H1 (cell line): ENCODE data around the gene MACROH2A1. TPM values are rescaled to one million over a fixed set of nuclear protein-coding genes. Genes with fewer than 3 reads are reported as not detected.

Source experiments
- CTCF ChIA-PET: fragments of 300-600 bp; sonication (Branson Sonifier 250); formaldehyde crosslinking; loops from one replicate; lab custom pipeline; 2021; ENCODE audit not compliant: partially characterized antibody; lab: Charles Lee
- POLR2A ChIA-PET: fragments of 300-600 bp; sonication (Branson Sonifier 250); formaldehyde crosslinking; loops from one replicate; lab custom pipeline; 2021; ENCODE audit warnings: inconsistent platforms; ENCODE audit not compliant: partially characterized antibody; lab: Charles Lee
- DNase-seq, 2 experiments: peaks; one replicate each; pipeline versions ENCODE4 v3.0.0 to v3.0.0-alpha.2; 2010 to 2022; ENCODE audit warnings: low spot score in 2 of 2, low read depth in 1 of 2, mixed read lengths in 1 of 2
- FAIRE-seq: peaks from 2 replicates; lab custom pipeline; 2011; peaks lifted over from hg19 to GRCh38; lab: Jason Lieb, UNC
- H2AFZ ChIP-seq: 2 replicates; pipeline ENCODE4 v1.8.1; 2012; ENCODE audit warnings: low read length, inconsistent platforms
- H2AK5ac ChIP-seq: 2 replicates; pipeline ENCODE4 v1.6.1; 2013; ENCODE audit warnings: low read depth, low read length
- H2BK120ac ChIP-seq: replicated peaks from 2 replicates; pipeline ENCODE3; 2013; ENCODE audit warnings: low read depth, low read length, inconsistent platforms
- H2BK12ac ChIP-seq: 2 replicates; pipeline ENCODE4 v1.6.1; 2013; ENCODE audit warnings: low read depth, low read length
- H2BK15ac ChIP-seq: 2 replicates; pipeline ENCODE4 v1.6.1; 2013; ENCODE audit warnings: low read length
- H2BK20ac ChIP-seq: 2 replicates; pipeline ENCODE4 v1.6.1; 2013; ENCODE audit warnings: low read length
- H2BK5ac ChIP-seq: 2 replicates; pipeline ENCODE4 v1.6.1; 2013; ENCODE audit warnings: low read depth, low read length
- H3K14ac ChIP-seq: 2 replicates; pipeline ENCODE4 v1.6.1; 2013; ENCODE audit warnings: inconsistent platforms; ENCODE audit not compliant: insufficient read length
- H3K18ac ChIP-seq: 2 replicates; pipeline ENCODE4 v1.6.1; 2013; ENCODE audit warnings: low read length; ENCODE audit errors: extremely low read depth
- H3K23ac ChIP-seq: 2 replicates; pipeline ENCODE4 v1.6.1; 2013; ENCODE audit warnings: inconsistent platforms; ENCODE audit not compliant: insufficient read length
- H3K23me2 ChIP-seq: 2 replicates; pipeline ENCODE4 v1.6.1; 2013; ENCODE audit warnings: low read depth, low read length
- H3K27ac ChIP-seq: 2 replicates; pipeline ENCODE4 v1.6.1; 2011; ENCODE audit warnings: low read depth, low read length, inconsistent platforms
- H3K27me3 ChIP-seq, 4 experiments: replicated peaks in 1 of 4; 1 replicate in 1 of 4; 2 replicates in 3 of 4; pipeline versions ENCODE4 v1.6.1 to v1.8.1; 2011 to 2013; ENCODE audit warnings: low read length in 3 of 4, mild to moderate bottlenecking in 3 of 4, inconsistent platforms in 2 of 4, mixed read lengths in 2 of 4, moderate library complexity in 1 of 4; ENCODE audit not compliant: control insufficient read depth in 3 of 4, insufficient read depth in 3 of 4; ENCODE audit errors: extremely low read depth in 1 of 4
- H3K36me3 ChIP-seq, 4 experiments: 2 replicates each; pipeline versions ENCODE4 v1.6.1 to v1.8.1; 2011 to 2013; ENCODE audit warnings: mild to moderate bottlenecking in 4 of 4, low read length in 3 of 4, moderate library complexity in 2 of 4, control low read depth in 1 of 4, inconsistent platforms in 1 of 4; ENCODE audit not compliant: insufficient read depth in 4 of 4, control insufficient read depth in 2 of 4
- H3K4ac ChIP-seq: replicated peaks from 2 replicates; pipeline ENCODE3; 2013; ENCODE audit warnings: low read length, low read depth, mixed read lengths, inconsistent platforms; ENCODE audit not compliant: insufficient read length
- H3K4me1 ChIP-seq, 4 experiments: replicated peaks in 1 of 4; 1 replicate in 1 of 4; 2 replicates in 3 of 4; pipeline versions ENCODE4 v1.6.1 to v1.8.1; 2011 to 2013; ENCODE audit warnings: low read length in 3 of 4, inconsistent platforms in 2 of 4, mixed read lengths in 1 of 4; ENCODE audit not compliant: insufficient read depth in 4 of 4, control insufficient read depth in 3 of 4
- H3K4me2 ChIP-seq, 2 experiments: 2 replicates each; pipeline versions ENCODE4 v1.6.1 to v1.8.1; 2011 to 2013; ENCODE audit warnings: low read depth in 2 of 2, low read length in 2 of 2, control low read depth in 1 of 2, inconsistent platforms in 1 of 2, mild to moderate bottlenecking in 1 of 2; ENCODE audit not compliant: insufficient read depth in 1 of 2
- H3K4me3 ChIP-seq, 4 experiments: fragments of 200-600, 300-600 bp in 1 of 4; sonication (generic), shearing (Covaris generic), sonication (Bioruptor Twin) in 1 of 4; 2 replicates each; pipeline versions ENCODE4 v1.5.1 to v1.8.1; 2011 to 2016; ENCODE audit warnings: low read length in 4 of 4, low read depth in 3 of 4, control low read depth in 2 of 4, inconsistent platforms in 2 of 4, mild to moderate bottlenecking in 2 of 4, mixed read lengths in 1 of 4, moderate library complexity in 1 of 4; ENCODE audit not compliant: insufficient read depth in 2 of 4; ENCODE audit errors: extremely low read depth in 1 of 4
- H3K56ac ChIP-seq: replicated peaks from 2 replicates; pipeline ENCODE3; 2013; ENCODE audit warnings: low read depth, mild to moderate bottlenecking, mixed read lengths, low read length, inconsistent platforms; ENCODE audit not compliant: insufficient read length
- H3K79me1 ChIP-seq: 2 replicates; pipeline ENCODE4 v1.6.1; 2013; ENCODE audit warnings: low read depth, low read length, control low read depth
- H3K79me2 ChIP-seq, 2 experiments: 2 replicates each; pipeline versions ENCODE4 v1.6.1 to v1.8.1; 2012 to 2013; ENCODE audit warnings: low read length in 2 of 2, mild to moderate bottlenecking in 2 of 2, inconsistent platforms in 1 of 2; ENCODE audit not compliant: insufficient read depth in 2 of 2, control insufficient read depth in 1 of 2
- H3K9ac ChIP-seq, 4 experiments: replicated peaks in 1 of 4; 1 replicate in 1 of 4; 2 replicates in 3 of 4; pipeline versions ENCODE4 v1.6.1 to v1.8.1; 2011 to 2013; ENCODE audit warnings: low read depth in 3 of 4, low read length in 3 of 4, control low read depth in 2 of 4, mild to moderate bottlenecking in 2 of 4, moderate library complexity in 2 of 4, inconsistent platforms in 1 of 4; ENCODE audit errors: extremely low read depth in 1 of 4
- H3K9me3 ChIP-seq, 2 experiments: 2 replicates each; pipeline versions ENCODE4 v1.6.1 to v1.8.1; 2012 to 2013; ENCODE audit warnings: mild to moderate bottlenecking in 2 of 2, moderate library complexity in 2 of 2, control low read depth in 1 of 2, inconsistent platforms in 1 of 2, low read depth in 1 of 2, low read length in 1 of 2, mixed read lengths in 1 of 2; ENCODE audit not compliant: insufficient read depth in 2 of 2
- H4K20me1 ChIP-seq, 2 experiments: replicated peaks in 1 of 2; 2 replicates each; pipeline versions ENCODE3 to v1.8.1; 2011 to 2013; ENCODE audit warnings: inconsistent platforms in 2 of 2, low read length in 2 of 2, mild to moderate bottlenecking in 1 of 2; ENCODE audit not compliant: insufficient read depth in 2 of 2, control insufficient read depth in 1 of 2
- H4K5ac ChIP-seq: 2 replicates; pipeline ENCODE4 v1.6.1; 2013; ENCODE audit warnings: low read length, low read depth, mixed read lengths, inconsistent platforms; ENCODE audit not compliant: insufficient read length
- H4K8ac ChIP-seq: 2 replicates; pipeline ENCODE4 v1.8.0; 2013; ENCODE audit warnings: mild to moderate bottlenecking, moderate library complexity, low read length, inconsistent platforms; ENCODE audit not compliant: insufficient read depth; ENCODE audit errors: extremely low read depth
- H4K91ac ChIP-seq: replicated peaks from 2 replicates; pipeline ENCODE3; 2013; ENCODE audit warnings: low read length, mixed read lengths, inconsistent platforms; ENCODE audit not compliant: insufficient read length
- BACH1 ChIP-seq: IDR thresholded peaks from 2 replicates; pipeline ENCODE4 v1.6.1; 2012; ENCODE audit warnings: low read length, improper control_type of control experiment
- CHD1 ChIP-seq: IDR thresholded peaks from 2 replicates; pipeline ENCODE4 v1.6.1; 2012; ENCODE audit warnings: low read depth, low read length, improper control_type of control experiment
- EGR1 ChIP-seq: IDR thresholded peaks from 2 replicates; pipeline ENCODE4 v1.6.1; 2011; ENCODE audit warnings: low read depth, low read length, borderline replicate concordance
- FOSL1 ChIP-seq: IDR thresholded peaks from 2 replicates; pipeline ENCODE4 v1.6.1; 2011; ENCODE audit warnings: mild to moderate bottlenecking, low read depth, low read length, moderate library complexity; ENCODE audit not compliant: insufficient read depth
- JUN ChIP-seq: IDR thresholded peaks from 2 replicates; pipeline ENCODE4 v1.6.1; 2011; ENCODE audit warnings: low read depth, mild to moderate bottlenecking, improper control_type of control experiment, low read length
- JUND ChIP-seq: IDR thresholded peaks from 2 replicates; pipeline ENCODE4 v1.6.1; 2011; ENCODE audit warnings: mild to moderate bottlenecking, improper control_type of control experiment, low read length
- RAD21 ChIP-seq, 2 experiments: IDR thresholded peaks in 1 of 2; conservative IDR thresholded peaks in 1 of 2; 2 replicates each; pipeline ENCODE4 v1.6.1; 2011; ENCODE audit warnings: low read depth in 2 of 2, low read length in 2 of 2, improper control_type of control experiment in 1 of 2, inconsistent platforms in 1 of 2, mild to moderate bottlenecking in 1 of 2, moderate library complexity in 1 of 2
- SUZ12 ChIP-seq: fragments of 200-600 bp; sonication (generic); IDR thresholded peaks from 2 replicates; pipeline ENCODE4 v1.6.1; 2012; ENCODE audit warnings: mild to moderate bottlenecking, inconsistent platforms, low read length, moderate library complexity, mixed read lengths
- TEAD4 ChIP-seq: IDR thresholded peaks from 2 replicates; pipeline ENCODE4 v1.6.1; 2012; ENCODE audit warnings: low read depth, low read length, inconsistent platforms, mixed read lengths
- YY1 ChIP-seq: IDR thresholded peaks from 2 replicates; pipeline ENCODE4 v1.6.1; 2011; ENCODE audit warnings: low read depth, mild to moderate bottlenecking, low read length
- WGBS, 2 experiments: shearing (Covaris generic) in 1 of 2; methylation state at CpG; one replicate each; pipeline versions ENCODE4 v1.1.6 to v1.1.7; 2013 to 2015; ENCODE audit warnings: low lambda C conversion rate in 2 of 2, mixed read lengths in 2 of 2, inconsistent platforms in 1 of 2, low coverage in 1 of 2, missing lambda C conversion rate in 1 of 2; ENCODE audit not compliant: insufficient replicate concordance in 2 of 2, insufficient coverage in 1 of 2, insufficient read length in 1 of 2; ENCODE audit errors: extremely low coverage in 1 of 2, missing lambda C conversion rate in 1 of 2; 5-methylcytosine and 5-hydroxymethylcytosine counted together
- polyA plus RNA-seq, 7 experiments: library from polyadenylated mRNA; depleted of rRNA in 3 of 7; stranded (reverse) in 5 of 7; unstranded in 2 of 7; fragments of >200 nt in 5 of 7; fragments of 200-250 nt in 2 of 7; gene quantifications; 1 replicate in 5 of 7; 2 replicates in 1 of 7; 4 replicates in 1 of 7; pipeline versions ENCODE4 v1.2.1 to v1.2.3, GENCODE V29; 2011 to 2013; ENCODE audit warnings: missing spikeins in 2 of 7, mixed read lengths in 2 of 7
- total RNA-seq: library from RNA; stranded (reverse); fragmentation: NEBNext Ultra II Directional; extraction: Animal tissue kit (Norgen Biotek cat#: 25700); gene quantifications from 2 replicates; pipeline ENCODE4 v1.2.1, GENCODE V29; 2021
- TF ChIP-seq, protein P1 (sequence below): IDR thresholded peaks from 2 replicates; pipeline ENCODE4 v1.6.1; 2011; ENCODE audit warnings: low read depth, mild to moderate bottlenecking, low read length; ENCODE audit not compliant: insufficient read depth

MACROH2A1 gene
- total and polyA plus RNA-seq, 2 of the 8 experiments (the other 6 are each of a cell fraction or from before 2014, with no cell fraction given): 60.0 to 92.3 TPM

GRCh38 chr5:135309391-135310327, 89.4 kb downstream of the MACROH2A1 start:
- Histone ChIP-seq H3K79me1 (no peaks in the 10 kb centered on the region), H2BK5ac (no peak overlapping the region), H2AK5ac (no peak overlapping the region), H4K20me1 (no peaks in the 10 kb centered on the region), H3K18ac (no peak overlapping the region), H4K8ac (no peak overlapping the region), H3K27ac (no peak overlapping the region), H4K5ac (no peak overlapping the region), H3K14ac (no peak overlapping the region), H3K27me3 (peaks cover 0 to 7% (median under 1%) of the 10 kb centered on the region in 4 experiments; a peak in 2 of 7 replicates), H2BK12ac (no peak overlapping the region), H3K36me3 (no peaks in the 10 kb centered on the region), H3K4me1 (peaks cover 0 to 8% (median 2%) of the 10 kb centered on the region in 4 experiments; a peak in 3 of 7 replicates), H4K91ac (no peak overlapping the region), H3K4me3 (no peak overlapping the region), H3K23ac (no peak overlapping the region), H3K56ac (no peak overlapping the region), H3K4ac (no peak overlapping the region), H3K23me2 (no peaks in the 10 kb centered on the region; the same call in 1 of the 2 replicates), H2BK120ac (no peak overlapping the region), H2BK15ac (no peak overlapping the region), H3K9ac (no peak overlapping the region), H2BK20ac (no peak overlapping the region), H3K9me3 (no peaks in the 10 kb centered on the region), H3K4me2 (no peak overlapping the region), H2AFZ (no peak overlapping the region), H3K79me2 (no peaks in the 10 kb centered on the region)
- WGBS, 2 experiments: 82% methylated on average over 7 of the region's 7 CpGs; no CpG with 5 or more reads in 1 of the 2 experiments
- DNase-seq: no peak
- CTCF ChIA-PET: interaction anchor here (0.7 to 1.6 kb wide), 5 partner anchors 8 to 1312 kb away, joined by 3 to 4 read pairs (median 3); no protein-coding TSS in a partner anchor
- POLR2A ChIA-PET: no interaction called here
- no peak for FAIRE-seq
- TF ChIP-seq TEAD4 (no peak), RAD21 (IDR thresholded peaks at IDR 0.05 in 1 of 2, conservative IDR thresholded peaks at IDR 0.05 in 1 of 2; ENCODE audit: low read depth in 2 of 2, low read length in 2 of 2) (no peak), SUZ12 (no peak), CHD1 (no peak), JUND (no peak), FOSL1 (no peak), EGR1 (no peak), BACH1 (no peak), JUN (no peak), YY1 (no peak)
- TF ChIP-seq, protein P1, sequence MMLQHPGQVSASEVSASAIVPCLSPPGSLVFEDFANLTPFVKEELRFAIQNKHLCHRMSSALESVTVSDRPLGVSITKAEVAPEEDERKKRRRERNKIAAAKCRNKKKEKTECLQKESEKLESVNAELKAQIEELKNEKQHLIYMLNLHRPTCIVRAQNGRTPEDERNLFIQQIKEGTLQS: no peak
